OCI-LY7 (cell line): ENCODE data around the gene AAK1. TPM values are rescaled to one million over a fixed set of nuclear protein-coding genes. Genes with fewer than 3 reads are reported as not detected.

Experiments
- BruUV-seq: library from RNA; stranded (reverse); fragments of 400-500 nt; replicated peaks from 2 replicates; lab custom pipeline; 2021; lab: Mats Ljungman, UMichigan
- CTCF ChIA-PET: fragments of 300-600 bp; sonication (Branson Sonifier 250); formaldehyde crosslinking; loops from one replicate; lab custom pipeline; 2022; ENCODE audit warnings: antibody characterized with exemption; ENCODE audit not compliant: unreplicated experiment; lab: Charles Lee
- POLR2A ChIA-PET: fragments of 300-600 bp; sonication (Branson Sonifier 250); formaldehyde crosslinking; loops from one replicate; lab custom pipeline; 2022; ENCODE audit warnings: antibody characterized with exemption; lab: Charles Lee
- DNase-seq: peaks from one replicate; pipeline ENCODE4 v3.0.0-alpha.2; 2015; ENCODE audit warnings: low spot score
- H2AFZ ChIP-seq: fragments of 200-600 bp; sonication (generic), shearing (Covaris generic); 2 replicates; pipeline ENCODE4 v1.6.1; 2014; ENCODE audit warnings: mild to moderate bottlenecking, antibody characterized with exemption, low read length, moderate library complexity
- H3K27ac ChIP-seq: fragments of 200-600 bp; sonication (generic); 2 replicates; pipeline ENCODE4 v1.5.1; 2014; ENCODE audit warnings: mixed run types, low read depth, mild to moderate bottlenecking, moderate library complexity, low read length, inconsistent platforms; ENCODE audit not compliant: poor library complexity, severe bottlenecking
- H3K36me3 ChIP-seq: fragments of 200-600 bp; sonication (generic); 2 replicates; pipeline ENCODE4 v1.6.1; 2014; ENCODE audit warnings: mild to moderate bottlenecking, antibody characterized with exemption, low read length, moderate library complexity, mixed read lengths; ENCODE audit not compliant: insufficient read depth
- H3K4me1 ChIP-seq: fragments of 200-600 bp; sonication (generic); 2 replicates; pipeline ENCODE4 v1.5.1; 2014; ENCODE audit warnings: mild to moderate bottlenecking, low read length; ENCODE audit not compliant: insufficient read depth, poor library complexity, severe bottlenecking
- H3K4me2 ChIP-seq: fragments of 200-600 bp; sonication (generic); 2 replicates; pipeline ENCODE4 v1.6.1; 2014; ENCODE audit warnings: mild to moderate bottlenecking, low read length
- H3K4me3 ChIP-seq: fragments of 200-600 bp; sonication (generic); 2 replicates; pipeline ENCODE4 v1.5.1; 2014; ENCODE audit warnings: mild to moderate bottlenecking, low read depth, low read length; ENCODE audit not compliant: poor library complexity, severe bottlenecking
- H3K79me2 ChIP-seq: fragments of 200-600 bp; sonication (generic); 2 replicates; pipeline ENCODE4 v1.6.1; 2016; ENCODE audit warnings: low read depth, mild to moderate bottlenecking, low read length, moderate library complexity, mixed read lengths; ENCODE audit not compliant: insufficient read depth
- H3K9me2 ChIP-seq: fragments of 200-600 bp; sonication (generic); 2 replicates; pipeline ENCODE4 v1.6.1; 2016; ENCODE audit warnings: mild to moderate bottlenecking, low read length, mixed read lengths; ENCODE audit not compliant: insufficient read depth
- H3K9me3 ChIP-seq: fragments of 200-600 bp; sonication (generic); 2 replicates; pipeline ENCODE4 v1.6.1; 2014; ENCODE audit warnings: mild to moderate bottlenecking, mixed run types, low read length, mixed read lengths
- H4K20me1 ChIP-seq: fragments of 200-600 bp; sonication (generic); 2 replicates; pipeline ENCODE4 v1.6.1; 2014; ENCODE audit warnings: mild to moderate bottlenecking, antibody characterized with exemption, low read length, moderate library complexity, mixed read lengths; ENCODE audit not compliant: insufficient read depth
- EZH2phosphoT487 ChIP-seq: fragments of 200-600 bp; sonication (generic); IDR thresholded peaks from 2 replicates; pipeline ENCODE4 v1.6.1; 2018; ENCODE audit warnings: low read depth, borderline replicate concordance, mild to moderate bottlenecking, mixed run types, antibody characterized with exemption, low read length, moderate library complexity, mixed read lengths
- intact Hi-C: fragments of 100-400 bp; cut with micrococcal nuclease; formaldehyde crosslinking; loops from one replicate; pipeline ENCODE4 v1.10.0; 2022; ENCODE audit not compliant: unreplicated experiment
- total RNA-seq, 2 experiments: library from RNA; depleted of rRNA in 1 of 2; stranded (reverse); fragments of >200 nt in 1 of 2; shearing (Covaris generic) in 1 of 2; gene quantifications; 2 replicates each; pipeline ENCODE4 v1.2.3, GENCODE V29; 2014 to 2022
- TF ChIP-seq, protein P1 (sequence below): fragments of 200-600 bp; sonication (generic); conservative IDR thresholded peaks from 2 replicates; pipeline ENCODE4 v1.5.1; 2014; ENCODE audit warnings: mild to moderate bottlenecking, antibody characterized with exemption, low read length, moderate library complexity, mixed read lengths

The AAK1 gene
- total RNA-seq, 2 experiments from 2014 or later = 8.3 to 8.5 TPM

GRCh38 chr2:69514406-69514805 is 129.1 kb downstream of the AAK1 start:
- Histone ChIP-seq H3K9me2 (no peaks in the 10 kb centered on the region), H4K20me1 (no peaks in the 10 kb centered on the region), H3K9me3 (no peaks in the 10 kb centered on the region), H3K4me1 (no peaks in the 10 kb centered on the region), H2AFZ (no peak overlapping the region), H3K4me3 (no peak overlapping the region), H3K4me2 (no peak overlapping the region), H3K79me2 (no peaks in the 10 kb centered on the region), H3K36me3 (no peaks in the 10 kb centered on the region), H3K27ac (no peak overlapping the region)
- no peak for TF ChIP-seq EZH2phosphoT487
- TF ChIP-seq, protein P1, sequence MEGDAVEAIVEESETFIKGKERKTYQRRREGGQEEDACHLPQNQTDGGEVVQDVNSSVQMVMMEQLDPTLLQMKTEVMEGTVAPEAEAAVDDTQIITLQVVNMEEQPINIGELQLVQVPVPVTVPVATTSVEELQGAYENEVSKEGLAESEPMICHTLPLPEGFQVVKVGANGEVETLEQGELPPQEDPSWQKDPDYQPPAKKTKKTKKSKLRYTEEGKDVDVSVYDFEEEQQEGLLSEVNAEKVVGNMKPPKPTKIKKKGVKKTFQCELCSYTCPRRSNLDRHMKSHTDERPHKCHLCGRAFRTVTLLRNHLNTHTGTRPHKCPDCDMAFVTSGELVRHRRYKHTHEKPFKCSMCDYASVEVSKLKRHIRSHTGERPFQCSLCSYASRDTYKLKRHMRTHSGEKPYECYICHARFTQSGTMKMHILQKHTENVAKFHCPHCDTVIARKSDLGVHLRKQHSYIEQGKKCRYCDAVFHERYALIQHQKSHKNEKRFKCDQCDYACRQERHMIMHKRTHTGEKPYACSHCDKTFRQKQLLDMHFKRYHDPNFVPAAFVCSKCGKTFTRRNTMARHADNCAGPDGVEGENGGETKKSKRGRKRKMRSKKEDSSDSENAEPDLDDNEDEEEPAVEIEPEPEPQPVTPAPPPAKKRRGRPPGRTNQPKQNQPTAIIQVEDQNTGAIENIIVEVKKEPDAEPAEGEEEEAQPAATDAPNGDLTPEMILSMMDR = no peak
- ChIA-PET POLR2A (no interaction called here), CTCF (no interaction called here)
- intact Hi-C loops = no loop called here
- no TSS peak for BruUV-seq
- no peak for DNase-seq

DNA sequence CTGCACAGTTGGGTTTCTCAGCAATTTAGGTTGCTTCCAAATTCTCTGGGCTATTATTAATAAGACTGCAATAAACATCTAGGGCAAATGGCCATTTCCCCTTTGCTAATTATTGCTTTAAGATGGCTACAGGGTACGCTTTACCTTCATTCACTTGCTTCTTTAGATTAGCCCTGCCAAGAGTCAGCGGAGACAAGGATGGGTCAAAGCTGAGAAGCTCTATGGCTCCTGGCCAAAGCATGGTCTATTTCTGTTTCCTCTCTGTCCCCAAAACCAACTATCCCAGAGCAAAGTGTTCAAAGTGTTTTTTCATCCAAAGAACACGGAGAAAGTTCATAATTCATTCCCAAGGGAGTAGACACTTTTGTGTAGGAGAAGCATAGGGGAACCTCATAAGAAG is 131.1 kb downstream of the AAK1 start:
- Histone ChIP-seq H3K4me3 (no peak overlapping the region), H4K20me1 (no peaks in the 10 kb centered on the region), H3K9me3 (no peaks in the 10 kb centered on the region), H3K4me2 (no peak overlapping the region), H3K9me2 (no peaks in the 10 kb centered on the region), H3K36me3 (no peaks in the 10 kb centered on the region), H3K79me2 (no peaks in the 10 kb centered on the region), H2AFZ (no peak overlapping the region), H3K27ac (no peak overlapping the region), H3K4me1 (no peaks in the 10 kb centered on the region)
- no peak for DNase-seq
- ChIA-PET POLR2A (no interaction called here), CTCF (no interaction called here)
- no TSS peak for BruUV-seq
- intact Hi-C loops = no loop called here
- no peak for TF ChIP-seq EZH2phosphoT487
- TF ChIP-seq, protein P1 = no peak

- ChIA-PET POLR2A (interaction anchor here (1.0 kb wide), 1 partner anchor 9 kb away, joined by 4 read pairs; no protein-coding TSS in a partner anchor), CTCF (no interaction called here)
- Histone ChIP-seq H2AFZ (no peak overlapping the region), H3K4me3 (no peak overlapping the region), H3K36me3 (no peaks in the 10 kb centered on the region), H3K4me2 (no peak overlapping the region), H4K20me1 (no peaks in the 10 kb centered on the region), H3K9me3 (no peaks in the 10 kb centered on the region), H3K9me2 (no peaks in the 10 kb centered on the region), H3K79me2 (no peaks in the 10 kb centered on the region), H3K4me1 (no peaks in the 10 kb centered on the region), H3K27ac (no peak overlapping the region)
- DNase-seq = no peak
- no peak for TF ChIP-seq EZH2phosphoT487
- TF ChIP-seq, protein P1 = no peak
- intact Hi-C loops = no loop called here
- no TSS peak for BruUV-seq
Measured at GRCh38 chr2:69510204-69510603, 133.3 kb downstream of the AAK1 start.
